ENCODE results near the gene PCSK6. TPM values are rescaled to one million over a fixed set of nuclear protein-coding genes. Genes with fewer than 3 reads are reported as not detected.

Gene PCSK6
- total RNA-seq, 1 donor from 2014 or later, result 3.8 TPM

GRCh38 chr15:101482526-101483371 is 6.8 kb downstream of the PCSK6 start:
- Mint-ChIP-seq H3K4me1 (ENCODE audit: low read depth, unreplicated experiment) (peaks cover 37% of the 10 kb centered on the region), H3K27ac (ENCODE audit: unreplicated experiment) (no peak overlapping the region), H3K9me3 (ENCODE audit: unreplicated experiment) (peaks cover 18% of the 10 kb centered on the region), H3K27me3 (ENCODE audit: unreplicated experiment) (peaks cover 9% of the 10 kb centered on the region), H3K4me3 (ENCODE audit: unreplicated experiment) (no peak overlapping the region), H3K36me3 (ENCODE audit: unreplicated experiment) (no peaks in the 10 kb centered on the region)
- no peak for DNase-seq
- TF ChIP-seq CTCF (IDR thresholded peaks at IDR 0.05; ENCODE audit: partially characterized antibody, unreplicated experiment), result no peak

GRCh38 chr15:101481917-101482525 is 7.5 kb downstream of the PCSK6 start:
- Mint-ChIP-seq H3K36me3 (ENCODE audit: unreplicated experiment) (no peaks in the 10 kb centered on the region), H3K27ac (ENCODE audit: unreplicated experiment) (no peak overlapping the region), H3K4me3 (ENCODE audit: unreplicated experiment) (no peak overlapping the region), H3K9me3 (ENCODE audit: unreplicated experiment) (peaks cover 18% of the 10 kb centered on the region), H3K27me3 (ENCODE audit: unreplicated experiment) (peaks cover 9% of the 10 kb centered on the region), H3K4me1 (ENCODE audit: low read depth, unreplicated experiment) (peaks cover 33% of the 10 kb centered on the region)
- TF ChIP-seq CTCF (IDR thresholded peaks at IDR 0.05; ENCODE audit: partially characterized antibody, unreplicated experiment), result no peak
- DNase-seq, result no peak

DNA sequence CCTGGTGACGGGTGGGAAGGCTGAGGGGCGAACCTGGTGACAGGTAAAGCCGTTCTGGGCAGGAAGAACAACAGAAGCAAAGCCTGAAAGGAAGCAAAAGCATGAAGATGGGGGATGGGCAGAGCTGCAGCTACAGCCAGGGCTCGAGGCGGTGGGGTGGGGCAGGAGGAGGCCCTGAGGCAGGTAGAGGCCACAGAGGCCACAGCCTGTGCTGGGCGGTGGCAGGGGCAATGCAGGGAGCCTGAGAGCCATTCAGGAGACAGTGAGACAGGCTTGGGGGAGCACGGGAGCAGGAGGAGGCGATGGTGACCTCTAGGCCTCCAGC is 8.2 kb downstream of the PCSK6 start:
- Mint-ChIP-seq H3K9me3 (ENCODE audit: unreplicated experiment) (peaks cover 16% of the 10 kb centered on the region), H3K36me3 (ENCODE audit: unreplicated experiment) (no peaks in the 10 kb centered on the region), H3K4me3 (ENCODE audit: unreplicated experiment) (no peak overlapping the region), H3K27me3 (ENCODE audit: unreplicated experiment) (peaks cover 7% of the 10 kb centered on the region), H3K4me1 (ENCODE audit: low read depth, unreplicated experiment) (peaks cover 27% of the 10 kb centered on the region), H3K27ac (ENCODE audit: unreplicated experiment) (peak overlapping the region; percentile 55)
- TF ChIP-seq CTCF (IDR thresholded peaks at IDR 0.05; ENCODE audit: partially characterized antibody, unreplicated experiment), result no peak
- no peak for DNase-seq

DNA sequence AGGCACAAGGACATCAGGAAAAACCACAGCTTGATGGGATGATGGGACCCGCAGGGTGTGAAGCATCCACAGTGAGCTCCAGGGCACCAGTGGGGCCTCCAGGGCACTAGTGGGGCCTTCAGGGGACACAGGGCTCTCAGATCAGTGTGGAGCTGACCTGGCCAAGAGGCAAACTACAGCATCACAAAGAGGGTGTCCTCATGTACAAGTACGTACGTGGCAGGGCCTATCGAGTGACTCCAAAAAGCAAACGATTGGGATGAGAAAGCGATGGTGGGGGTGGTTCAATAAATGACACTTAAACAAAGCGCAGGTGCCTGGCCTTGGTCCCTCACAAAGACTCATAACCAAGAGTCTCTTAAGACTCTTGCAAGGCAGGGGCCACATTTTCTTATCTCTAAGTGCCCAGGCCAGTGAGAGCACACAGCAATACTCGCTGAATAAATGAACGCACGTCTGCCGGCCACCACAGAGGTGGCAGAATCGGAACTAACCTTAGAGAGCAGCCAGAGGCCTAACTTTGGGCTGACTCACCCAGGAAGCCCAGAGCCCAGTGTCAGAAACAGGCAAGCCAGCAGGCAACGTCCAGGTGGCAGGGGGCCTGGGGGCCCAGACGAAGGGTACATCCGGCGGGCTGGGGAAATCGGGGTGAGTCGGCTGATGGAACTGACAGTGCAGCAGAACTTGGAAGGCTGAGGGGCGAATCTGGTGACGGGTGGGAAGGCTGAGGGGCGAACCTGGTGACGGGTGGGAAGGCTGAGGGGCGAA is 8.7 kb downstream of the PCSK6 start:
- H3K27ac Mint-ChIP-seq (ENCODE audit: unreplicated experiment), result no peak overlapping the region
- no peak for DNase-seq
- peaks cover 24% of the 10 kb centered on the region for H3K4me1 Mint-ChIP-seq (ENCODE audit: low read depth, unreplicated experiment)
- peaks cover 16% of the 10 kb centered on the region for H3K9me3 Mint-ChIP-seq (ENCODE audit: unreplicated experiment)
- peaks cover 7% of the 10 kb centered on the region for H3K27me3 Mint-ChIP-seq (ENCODE audit: unreplicated experiment)
- TF ChIP-seq CTCF (IDR thresholded peaks at IDR 0.05; ENCODE audit: partially characterized antibody, unreplicated experiment), result no peak
- no peak overlapping the region for H3K4me3 Mint-ChIP-seq (ENCODE audit: unreplicated experiment)
- no peaks in the 10 kb centered on the region for H3K36me3 Mint-ChIP-seq (ENCODE audit: unreplicated experiment)

Measured in glutamatergic neuron (in vitro differentiated cells).